Stimulated activated CD8-positive, alpha-beta memory T cell treated with anti-CD3 and anti-CD28 coated beads, Interleukin-12 subunit alpha, Interleukin-12 subunit beta, amount 100 ng/mL, for 24 hours (primary cell): Measurements from ENCODE around the gene NXPH1.
"Not testable (repeated sequence)": the region's sequence is repeated elsewhere in the genome, so short reads cannot be mapped to it uniquely, and the experiment has no call there.

Source experiments
- DNase-seq: peaks from one replicate; pipeline ENCODE4 v3.0.0-alpha.2; 2020; ENCODE audit errors: extremely low read depth

NXPH1 gene

DNA sequence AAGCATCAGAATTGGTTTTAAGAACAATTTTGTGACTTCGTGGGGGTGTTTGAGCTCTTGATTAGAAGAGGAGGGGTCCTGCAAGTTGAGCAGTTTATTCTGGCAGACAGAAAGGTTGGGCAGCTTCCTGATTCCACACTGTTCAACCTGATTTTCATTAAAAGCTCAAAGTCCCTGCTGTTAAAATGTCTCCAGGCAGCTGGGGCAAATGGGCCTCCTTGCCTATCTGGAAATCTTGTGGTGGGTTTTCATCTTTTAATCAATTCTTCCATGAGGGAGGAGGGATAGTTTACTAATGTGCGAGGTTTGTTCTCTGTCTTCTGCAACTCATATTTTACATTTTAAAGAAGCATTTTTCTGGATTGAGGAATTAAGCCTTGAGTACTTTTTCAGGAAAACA lies 276.7 kb downstream of the NXPH1 start:
- no peak for DNase-seq

DNA sequence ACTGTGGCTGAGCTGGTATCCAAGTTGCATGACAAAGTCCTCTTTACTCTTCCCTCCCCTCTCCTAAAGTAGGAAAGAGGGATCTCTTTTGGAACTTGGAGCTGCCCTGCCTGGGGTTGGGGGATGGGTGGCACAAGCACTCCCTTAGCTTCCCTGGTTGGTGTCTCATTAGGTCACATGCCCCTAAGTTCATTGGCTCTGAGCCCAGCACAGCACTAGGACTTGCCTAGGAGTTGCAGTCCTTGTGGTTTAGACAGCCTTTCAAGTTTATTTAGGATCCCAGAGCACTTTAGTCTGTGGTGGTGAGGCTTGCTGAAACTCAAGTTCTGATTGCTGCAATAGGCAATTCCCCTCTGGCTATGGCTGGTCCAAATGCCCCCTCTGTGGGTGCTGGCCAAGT lies 281.4 kb downstream of the NXPH1 start:
- no peak for DNase-seq

- no peak for DNase-seq
These were observed 285.7 kb downstream of the NXPH1 start for GRCh38 chr7:8719102-8719501.

DNA sequence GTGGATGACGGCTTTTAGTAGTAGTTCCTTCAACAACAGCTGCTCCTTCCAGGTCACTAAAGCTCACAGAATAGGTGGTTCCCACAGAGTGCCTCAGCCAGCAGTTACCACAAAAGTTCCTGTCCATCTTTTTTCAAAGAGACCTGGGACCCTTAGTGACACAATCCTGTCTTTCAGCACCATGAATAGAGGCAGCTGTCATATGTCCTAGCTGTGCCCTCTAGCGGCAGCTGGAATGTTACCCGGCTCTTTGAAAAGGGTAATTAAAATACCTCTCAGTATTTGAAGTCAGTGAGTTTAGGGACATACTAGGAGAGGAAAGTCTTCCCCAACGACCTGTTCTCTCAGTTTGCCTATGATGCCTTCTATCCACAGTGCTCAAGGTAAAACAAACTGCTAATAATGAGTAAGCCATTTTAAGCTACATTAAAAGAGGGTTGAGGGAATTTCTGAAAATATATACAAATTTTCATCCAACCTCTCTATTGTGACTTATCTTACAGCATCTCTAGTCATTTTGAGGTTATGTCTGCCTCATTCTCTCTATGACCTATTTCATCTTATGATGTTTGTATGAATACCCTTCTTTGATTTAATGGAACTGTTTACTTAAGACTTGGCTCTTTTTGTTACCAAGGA lies 290.8 kb downstream of the NXPH1 start:
- no peak for DNase-seq

GRCh38 chr7:8731756-8732155 lies 298.3 kb downstream of the NXPH1 start:
- DNase-seq, result not testable (repeated sequence)

GRCh38 chr7:8739837-8740236 lies 306.4 kb downstream of the NXPH1 start:
- DNase-seq, result no peak

DNA sequence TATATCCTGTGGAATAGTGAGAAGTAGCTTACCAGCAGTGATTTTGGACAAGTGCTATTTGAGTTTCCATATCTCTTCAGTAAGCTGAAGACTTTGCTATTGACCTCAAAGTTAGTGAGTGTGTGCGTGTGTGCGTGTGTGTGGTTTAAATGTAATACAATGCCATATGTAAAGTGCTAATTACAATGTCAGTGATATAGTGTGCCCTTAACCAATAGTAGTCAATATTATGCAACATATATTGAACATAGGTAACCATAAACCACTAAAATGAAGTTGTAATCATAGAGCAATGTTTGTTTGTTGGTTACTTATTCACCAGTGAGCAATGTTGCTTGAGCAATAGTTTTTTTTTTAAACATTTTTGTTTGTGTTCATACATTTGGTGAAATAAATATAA lies 309.4 kb downstream of the NXPH1 start:
- no peak for DNase-seq

- DNase-seq, result no peak
These were observed 313.9 kb downstream of the NXPH1 start for GRCh38 chr7:8747338-8747737.

- no peak for DNase-seq
These were observed 318.3 kb downstream of the NXPH1 start for GRCh38 chr7:8751557-8752231.

GRCh38 chr7:8753355-8753754 lies 319.9 kb downstream of the NXPH1 start:
- no peak for DNase-seq

DNA sequence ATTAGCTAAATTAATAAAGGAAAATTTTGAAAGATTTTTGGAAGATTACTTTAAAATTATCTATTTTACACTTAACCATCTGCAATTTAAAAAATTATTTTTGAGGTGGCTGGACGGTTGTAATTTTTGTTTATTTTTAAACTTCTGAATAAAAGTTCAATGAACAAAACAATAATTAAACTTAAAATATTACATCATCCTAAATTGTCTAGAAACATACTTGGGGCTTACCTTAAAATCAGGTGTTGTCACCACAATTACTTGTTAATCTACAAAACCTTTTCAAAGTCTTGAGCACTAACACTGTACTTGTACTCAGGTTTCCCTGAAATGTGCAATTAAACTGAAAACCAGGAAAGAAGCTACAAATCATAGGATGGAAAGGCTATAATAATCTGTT lies 328.3 kb downstream of the NXPH1 start:
- DNase-seq, result no peak

DNA sequence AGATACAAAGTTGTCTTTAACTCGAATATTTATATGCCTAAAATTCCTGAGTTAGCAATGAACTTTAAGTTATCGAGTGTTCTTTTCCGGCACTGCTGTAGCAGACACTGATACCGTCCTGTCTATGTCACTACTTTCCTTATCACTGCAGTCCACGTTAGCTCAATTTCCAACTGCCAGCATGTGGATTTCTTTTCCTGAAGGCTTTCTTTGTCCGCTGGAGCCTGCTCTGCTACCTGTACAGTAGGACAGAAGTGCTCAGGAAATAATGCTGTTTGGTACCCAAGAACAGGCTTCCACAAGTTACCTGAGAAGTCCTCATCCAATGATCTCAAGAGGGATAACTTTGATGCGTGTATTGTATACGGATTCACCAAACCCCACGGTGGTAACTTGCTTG lies 329.4 kb downstream of the NXPH1 start:
- no peak for DNase-seq

GRCh38 chr7:8765374-8765773 lies 332.0 kb downstream of the NXPH1 start:
- no peak for DNase-seq

GRCh38 chr7:8773518-8773917 lies 340.1 kb downstream of the NXPH1 start:
- DNase-seq, result no peak

- DNase-seq, result no peak
These were observed 345.1 kb downstream of the NXPH1 start for GRCh38 chr7:8778459-8778858.

- no peak for DNase-seq
These were observed 347.8 kb downstream of the NXPH1 start for GRCh38 chr7:8781166-8781565.

GRCh38 chr7:8783229-8783628 lies 349.8 kb downstream of the NXPH1 start:
- no peak for DNase-seq

DNA sequence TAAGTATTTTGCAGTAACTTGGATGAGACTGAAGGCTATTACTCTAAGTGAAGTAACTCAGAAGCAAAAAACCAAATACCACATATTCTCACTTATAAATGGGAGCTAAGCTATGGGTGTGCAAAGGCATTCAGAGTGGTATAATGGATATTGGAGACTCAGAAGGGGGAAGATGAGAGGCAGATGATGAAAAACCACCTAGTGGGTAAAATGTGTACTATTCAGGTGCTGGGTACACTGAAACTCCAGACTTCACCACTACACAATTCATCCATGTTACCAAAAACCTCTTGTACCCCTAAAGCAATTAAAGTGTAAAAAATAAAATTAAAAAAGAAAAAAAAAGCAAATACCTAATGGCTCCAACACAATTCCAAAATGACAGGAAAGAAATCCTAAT lies 351.7 kb downstream of the NXPH1 start:
- DNase-seq, result no peak

DNA sequence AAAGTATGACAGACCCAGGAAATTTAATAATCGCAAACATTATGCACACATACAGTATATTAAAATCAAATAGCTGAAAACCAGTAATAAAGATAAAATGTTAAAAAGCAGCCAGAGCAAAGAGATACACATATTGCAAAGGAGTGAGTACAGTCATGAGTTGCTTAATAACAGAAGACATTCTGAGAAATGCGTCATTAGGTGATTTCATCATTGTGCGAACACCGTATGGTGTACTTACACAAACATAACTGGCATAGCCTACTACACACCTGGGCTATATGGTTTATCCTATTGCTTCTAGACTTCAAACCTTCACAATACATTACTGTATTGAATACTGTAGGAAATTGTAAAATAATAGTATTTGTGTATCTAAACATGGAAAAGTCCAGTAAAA lies 367.6 kb downstream of the NXPH1 start:
- no peak for DNase-seq
